ENCODE data around the gene TGIF1. TPM values are rescaled to one million over a fixed set of nuclear protein-coding genes. Genes with fewer than 3 reads are reported as not detected.

The TGIF1 gene
- total and polyA plus RNA-seq, 9 of the 15 experiments (the other 6 are each of a cell fraction or from before 2014, with no cell fraction given) = 16.1 to 77.7 (median 44.6) TPM

DNA sequence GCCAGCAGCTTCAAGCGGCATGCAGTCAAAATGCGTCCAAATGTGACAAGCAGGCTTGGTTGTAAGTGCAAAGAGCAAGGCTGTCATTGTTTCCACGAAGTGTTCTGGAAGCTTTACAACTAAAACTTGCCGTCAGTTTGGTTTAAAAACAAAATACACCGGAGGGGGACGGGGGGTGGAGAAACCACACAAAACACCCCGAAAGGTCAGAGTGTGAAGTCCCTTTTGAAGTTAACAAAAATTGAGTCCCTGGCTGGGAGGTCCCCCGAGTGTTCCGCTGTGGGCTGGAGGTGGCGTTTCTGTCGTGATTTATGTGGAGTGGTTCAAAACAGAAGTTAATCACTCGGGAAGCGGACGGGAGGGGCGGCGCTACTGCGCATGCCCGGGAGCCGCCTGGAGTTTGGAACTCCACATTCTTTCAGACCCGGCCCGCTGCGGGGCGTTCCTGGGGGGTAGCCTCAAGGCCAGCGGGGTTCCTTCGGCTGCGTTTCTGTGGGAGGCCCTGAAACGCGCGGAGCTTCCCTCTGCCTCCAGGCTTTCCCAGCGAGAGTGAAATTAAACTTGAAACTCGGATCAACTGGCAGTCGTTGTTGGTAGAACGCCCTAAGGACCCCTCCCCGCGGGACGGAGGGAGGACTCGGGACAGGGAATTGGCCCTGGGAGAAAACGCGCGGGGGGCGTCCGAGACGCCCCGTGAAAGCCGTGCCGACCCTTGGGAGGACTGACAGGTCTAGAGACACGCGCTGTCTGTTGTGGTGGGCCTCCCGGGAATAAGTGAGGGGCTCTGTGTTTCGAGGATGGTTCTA is 1.4 kb downstream of the TGIF1 start (continued):
- TF ChIP-seq, protein P1, sequence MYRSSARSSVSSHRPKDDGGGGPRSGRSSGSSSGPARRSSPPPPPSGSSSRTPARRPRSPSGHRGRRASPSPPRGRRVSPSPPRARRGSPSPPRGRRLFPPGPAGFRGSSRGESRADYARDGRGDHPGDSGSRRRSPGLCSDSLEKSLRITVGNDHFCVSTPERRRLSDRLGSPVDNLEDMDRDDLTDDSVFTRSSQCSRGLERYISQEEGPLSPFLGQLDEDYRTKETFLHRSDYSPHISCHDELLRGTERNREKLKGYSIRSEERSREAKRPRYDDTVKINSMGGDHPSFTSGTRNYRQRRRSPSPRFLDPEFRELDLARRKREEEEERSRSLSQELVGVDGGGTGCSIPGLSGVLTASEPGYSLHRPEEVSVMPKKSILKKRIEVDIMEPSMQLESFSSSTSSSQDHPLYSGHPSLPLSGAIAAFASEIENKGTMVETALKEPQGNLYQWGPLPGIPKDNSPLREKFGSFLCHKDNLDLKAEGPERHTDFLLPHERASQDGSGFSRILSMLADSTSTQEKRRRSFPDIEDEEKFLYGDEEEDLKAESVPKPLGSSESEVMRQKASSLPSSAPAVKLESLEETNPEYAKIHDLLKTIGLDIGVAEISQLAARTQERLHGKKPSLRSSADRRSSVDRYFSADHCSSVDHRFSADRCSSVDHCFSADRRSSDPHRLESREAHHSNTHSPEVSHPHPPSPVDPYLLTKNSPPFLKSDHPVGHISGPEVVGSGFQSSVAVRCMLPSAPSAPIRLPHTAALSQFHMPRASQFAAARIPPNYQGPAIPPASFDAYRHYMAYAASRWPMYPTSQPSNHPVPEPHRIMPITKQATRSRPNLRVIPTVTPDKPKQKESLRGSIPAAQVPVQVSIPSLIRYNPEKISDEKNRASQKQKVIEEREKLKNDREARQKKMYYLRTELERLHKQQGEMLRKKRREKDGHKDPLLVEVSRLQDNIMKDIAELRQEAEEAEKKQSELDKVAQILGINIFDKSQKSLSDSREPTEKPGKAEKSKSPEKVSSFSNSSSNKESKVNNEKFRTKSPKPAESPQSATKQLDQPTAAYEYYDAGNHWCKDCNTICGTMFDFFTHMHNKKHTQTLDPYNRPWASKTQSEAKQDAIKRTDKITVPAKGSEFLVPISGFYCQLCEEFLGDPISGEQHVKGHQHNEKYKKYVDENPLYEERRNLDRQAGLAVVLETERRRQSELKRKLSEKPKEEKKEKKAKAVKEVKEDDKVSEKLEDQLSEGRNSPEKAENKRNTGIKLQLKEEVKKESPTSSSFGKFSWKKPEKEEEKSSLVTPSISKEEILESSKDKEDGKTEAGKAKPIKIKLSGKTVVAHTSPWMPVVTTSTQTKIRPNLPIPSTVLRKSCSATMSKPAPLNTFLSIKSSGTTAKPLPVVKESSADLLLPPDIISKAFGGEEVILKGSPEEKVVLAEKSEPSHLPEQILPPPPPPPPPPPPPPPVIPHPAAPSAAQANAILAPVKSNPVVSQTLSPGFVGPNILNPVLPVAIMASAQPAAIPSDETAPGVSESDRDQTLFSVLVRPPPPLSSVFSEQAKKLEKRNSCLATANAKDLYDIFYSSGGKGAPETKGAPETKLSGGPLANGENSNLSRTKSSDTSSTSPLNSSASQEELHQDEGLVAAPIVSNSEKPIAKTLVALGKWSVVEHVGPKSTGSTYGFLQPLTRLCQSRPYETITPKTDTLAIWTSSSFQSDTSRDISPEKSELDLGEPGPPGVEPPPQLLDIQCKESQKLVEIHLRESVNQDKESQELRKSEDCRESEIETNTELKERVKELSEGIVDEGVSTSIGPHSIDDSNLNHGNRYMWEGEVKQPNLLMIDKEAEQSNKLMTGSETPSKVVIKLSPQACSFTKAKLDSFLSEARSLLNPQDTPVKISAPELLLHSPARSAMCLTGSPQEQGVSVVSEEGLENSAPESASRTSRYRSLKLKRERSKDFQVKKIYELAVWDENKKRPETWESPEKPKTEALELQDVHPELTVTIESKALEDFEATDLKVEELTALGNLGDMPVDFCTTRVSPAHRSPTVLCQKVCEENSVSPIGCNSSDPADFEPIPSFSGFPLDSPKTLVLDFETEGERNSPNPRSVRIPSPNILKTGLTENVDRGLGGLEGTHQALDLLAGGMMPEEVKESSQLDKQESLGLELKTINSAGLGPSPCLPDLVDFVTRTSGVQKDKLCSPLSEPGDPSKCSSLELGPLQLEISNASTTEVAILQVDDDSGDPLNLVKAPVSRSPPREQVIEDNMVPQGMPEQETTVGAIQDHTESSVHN (IDR thresholded peaks at IDR 0.05; ENCODE audit: borderline replicate concordance in 1 of 2, low read depth in 1 of 2) = no peak
- TF ChIP-seq BRCA1 (IDR thresholded peaks at IDR 0.05) (no peak), BRCA1 (CRISPR knock-in tag; IDR thresholded peaks at IDR 0.05) (no peak), E2F3 (CRISPR knock-in tag; IDR thresholded peaks at IDR 0.05) (no peak), NCOA6 (IDR thresholded peaks at IDR 0.05) (no peak), U2AF2 (optimal IDR thresholded peaks at IDR 0.05; ENCODE audit: low read depth, low read length) (no peak), ZNF583 (CRISPR knock-in tag; IDR thresholded peaks at IDR 0.05) (no peak), POU5F1 (IDR thresholded peaks at IDR 0.05; ENCODE audit: borderline replicate concordance, low read depth, low read length, partially characterized antibody) (no peak), ZNF586 (CRISPR knock-in tag; conservative IDR thresholded peaks at IDR 0.05) (no peak), BMI1 (IDR thresholded peaks at IDR 0.05; ENCODE audit: low read length) (no peak)

Data from K562 (cell line).